IMR-90 (cell line): ENCODE data around the gene BAIAP2L1.

Source experiments
- CHD1 ChIP-seq: IDR thresholded peaks from 2 replicates; pipeline ENCODE4 v1.6.1; 2012; ENCODE audit warnings: low read depth, low read length, improper control_type of control experiment
- CTCF ChIP-seq: conservative IDR thresholded peaks from 2 replicates; pipeline ENCODE4 v1.5.1; 2012; ENCODE audit warnings: mild to moderate bottlenecking, low read depth, low read length, improper control_type of control experiment
- FOS ChIP-seq: fragments of 150-350 bp; IDR thresholded peaks from 2 replicates; pipeline ENCODE4 v1.6.1; 2016; ENCODE audit warnings: low read depth, low read length
- POLR2A ChIP-seq: IDR thresholded peaks from 2 replicates; pipeline ENCODE4 v1.6.1; 2012; ENCODE audit warnings: mild to moderate bottlenecking, low read depth, low read length
- RAD21 ChIP-seq: IDR thresholded peaks from 2 replicates; pipeline ENCODE4 v1.6.1; 2012; ENCODE audit warnings: low read length, improper control_type of control experiment
- RCOR1 ChIP-seq: IDR thresholded peaks from 2 replicates; pipeline ENCODE4 v1.6.1; 2012; ENCODE audit warnings: mild to moderate bottlenecking, low read length, improper control_type of control experiment; ENCODE audit not compliant: insufficient replicate concordance
- RFX5 ChIP-seq: IDR thresholded peaks from 2 replicates; pipeline ENCODE4 v1.8.0; 2012; ENCODE audit warnings: low read depth, mild to moderate bottlenecking, low read length, moderate library complexity
- TF ChIP-seq, protein P1 (sequence below): fragments of 150-350 bp; IDR thresholded peaks from 2 replicates; pipeline ENCODE4 v1.6.1; 2016; ENCODE audit warnings: low read depth, mild to moderate bottlenecking, low read length, moderate library complexity, borderline replicate concordance
- TF ChIP-seq, protein P2 (sequence below): fragments of 150-350 bp; IDR thresholded peaks from 2 replicates; pipeline ENCODE4 v1.6.1; 2017; ENCODE audit warnings: mild to moderate bottlenecking, antibody characterized with exemption, low read length, low read depth

- TF ChIP-seq CTCF (no peak), CHD1 (no peak), RAD21 (no peak), POLR2A (no peak), RFX5 (no peak), RCOR1 (no peak), FOS (no peak)
- TF ChIP-seq, protein P1, sequence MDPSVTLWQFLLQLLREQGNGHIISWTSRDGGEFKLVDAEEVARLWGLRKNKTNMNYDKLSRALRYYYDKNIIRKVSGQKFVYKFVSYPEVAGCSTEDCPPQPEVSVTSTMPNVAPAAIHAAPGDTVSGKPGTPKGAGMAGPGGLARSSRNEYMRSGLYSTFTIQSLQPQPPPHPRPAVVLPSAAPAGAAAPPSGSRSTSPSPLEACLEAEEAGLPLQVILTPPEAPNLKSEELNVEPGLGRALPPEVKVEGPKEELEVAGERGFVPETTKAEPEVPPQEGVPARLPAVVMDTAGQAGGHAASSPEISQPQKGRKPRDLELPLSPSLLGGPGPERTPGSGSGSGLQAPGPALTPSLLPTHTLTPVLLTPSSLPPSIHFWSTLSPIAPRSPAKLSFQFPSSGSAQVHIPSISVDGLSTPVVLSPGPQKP = no peak
- TF ChIP-seq, protein P2, sequence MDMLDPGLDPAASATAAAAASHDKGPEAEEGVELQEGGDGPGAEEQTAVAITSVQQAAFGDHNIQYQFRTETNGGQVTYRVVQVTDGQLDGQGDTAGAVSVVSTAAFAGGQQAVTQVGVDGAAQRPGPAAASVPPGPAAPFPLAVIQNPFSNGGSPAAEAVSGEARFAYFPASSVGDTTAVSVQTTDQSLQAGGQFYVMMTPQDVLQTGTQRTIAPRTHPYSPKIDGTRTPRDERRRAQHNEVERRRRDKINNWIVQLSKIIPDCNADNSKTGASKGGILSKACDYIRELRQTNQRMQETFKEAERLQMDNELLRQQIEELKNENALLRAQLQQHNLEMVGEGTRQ = no peak
Observed at GRCh38 chr7:98282703-98283102, 118.2 kb downstream of the BAIAP2L1 start.
